Transverse colon (tissue), 3 donors: ENCODE data around the gene KCNE5.
"Not testable (repeated sequence)": the region's sequence is repeated elsewhere in the genome, so short reads cannot be mapped to it uniquely, and the experiment has no call there.

Experiments
- POLR2A ChIP-seq: fragments of 450-650 bp; IDR thresholded peaks from one replicate; pipeline ENCODE4 v1.6.1; 2016; ENCODE audit warnings: antibody characterized with exemption, mild to moderate bottlenecking, moderate library complexity
- TF ChIP-seq, protein P1 (sequence below), 5 experiments: fragments of 200-600 bp in 3 of 5; fragments of 450-650 bp in 2 of 5; sonication (generic) in 3 of 5; IDR thresholded peaks; 1 replicate in 2 of 5; 2 replicates in 3 of 5; pipeline ENCODE4 v1.5.1; 2016 to 2017; ENCODE audit warnings: antibody characterized with exemption in 5 of 5, inconsistent platforms in 3 of 5, mild to moderate bottlenecking in 2 of 5, moderate library complexity in 1 of 5

DNA sequence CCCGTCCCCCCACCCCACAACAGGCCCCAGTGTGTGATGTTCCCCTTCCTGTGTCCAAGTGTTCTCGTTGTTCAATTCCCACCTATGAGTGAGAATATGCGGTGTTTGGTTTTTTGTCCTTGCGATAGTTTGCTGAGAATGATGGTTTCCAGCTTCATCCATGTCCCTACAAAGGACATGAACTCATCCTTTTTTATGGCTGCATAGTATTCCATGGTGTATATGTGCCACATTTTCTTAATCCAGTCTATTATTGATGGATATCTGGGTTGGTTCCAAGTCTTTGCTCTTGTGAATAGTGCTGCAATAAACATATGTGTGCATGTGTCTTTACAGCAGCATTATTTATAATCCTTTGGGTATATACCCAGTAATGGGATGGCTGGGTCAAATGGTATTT, 32.4 kb upstream of the KCNE5 start:
- TF ChIP-seq, protein P1, sequence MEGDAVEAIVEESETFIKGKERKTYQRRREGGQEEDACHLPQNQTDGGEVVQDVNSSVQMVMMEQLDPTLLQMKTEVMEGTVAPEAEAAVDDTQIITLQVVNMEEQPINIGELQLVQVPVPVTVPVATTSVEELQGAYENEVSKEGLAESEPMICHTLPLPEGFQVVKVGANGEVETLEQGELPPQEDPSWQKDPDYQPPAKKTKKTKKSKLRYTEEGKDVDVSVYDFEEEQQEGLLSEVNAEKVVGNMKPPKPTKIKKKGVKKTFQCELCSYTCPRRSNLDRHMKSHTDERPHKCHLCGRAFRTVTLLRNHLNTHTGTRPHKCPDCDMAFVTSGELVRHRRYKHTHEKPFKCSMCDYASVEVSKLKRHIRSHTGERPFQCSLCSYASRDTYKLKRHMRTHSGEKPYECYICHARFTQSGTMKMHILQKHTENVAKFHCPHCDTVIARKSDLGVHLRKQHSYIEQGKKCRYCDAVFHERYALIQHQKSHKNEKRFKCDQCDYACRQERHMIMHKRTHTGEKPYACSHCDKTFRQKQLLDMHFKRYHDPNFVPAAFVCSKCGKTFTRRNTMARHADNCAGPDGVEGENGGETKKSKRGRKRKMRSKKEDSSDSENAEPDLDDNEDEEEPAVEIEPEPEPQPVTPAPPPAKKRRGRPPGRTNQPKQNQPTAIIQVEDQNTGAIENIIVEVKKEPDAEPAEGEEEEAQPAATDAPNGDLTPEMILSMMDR (IDR thresholded peaks at IDR 0.05): not testable (repeated sequence)
- TF ChIP-seq POLR2A: not testable (repeated sequence)
